Inferior parietal cortex (tissue), 1 donor: ENCODE data around the gene STIM1.
A peak's percentile ranks its signal among the peaks of the same experiment; 100 is the strongest.

Experiments
- DNase-seq: peaks from one replicate; pipeline ENCODE4 v3.0.0-alpha.2; 2016; ENCODE audit errors: extremely low spot score

Gene STIM1

GRCh38 chr11:3830730-3831129 is 24.7 kb upstream of the STIM1 start:
- no peak for DNase-seq

DNA sequence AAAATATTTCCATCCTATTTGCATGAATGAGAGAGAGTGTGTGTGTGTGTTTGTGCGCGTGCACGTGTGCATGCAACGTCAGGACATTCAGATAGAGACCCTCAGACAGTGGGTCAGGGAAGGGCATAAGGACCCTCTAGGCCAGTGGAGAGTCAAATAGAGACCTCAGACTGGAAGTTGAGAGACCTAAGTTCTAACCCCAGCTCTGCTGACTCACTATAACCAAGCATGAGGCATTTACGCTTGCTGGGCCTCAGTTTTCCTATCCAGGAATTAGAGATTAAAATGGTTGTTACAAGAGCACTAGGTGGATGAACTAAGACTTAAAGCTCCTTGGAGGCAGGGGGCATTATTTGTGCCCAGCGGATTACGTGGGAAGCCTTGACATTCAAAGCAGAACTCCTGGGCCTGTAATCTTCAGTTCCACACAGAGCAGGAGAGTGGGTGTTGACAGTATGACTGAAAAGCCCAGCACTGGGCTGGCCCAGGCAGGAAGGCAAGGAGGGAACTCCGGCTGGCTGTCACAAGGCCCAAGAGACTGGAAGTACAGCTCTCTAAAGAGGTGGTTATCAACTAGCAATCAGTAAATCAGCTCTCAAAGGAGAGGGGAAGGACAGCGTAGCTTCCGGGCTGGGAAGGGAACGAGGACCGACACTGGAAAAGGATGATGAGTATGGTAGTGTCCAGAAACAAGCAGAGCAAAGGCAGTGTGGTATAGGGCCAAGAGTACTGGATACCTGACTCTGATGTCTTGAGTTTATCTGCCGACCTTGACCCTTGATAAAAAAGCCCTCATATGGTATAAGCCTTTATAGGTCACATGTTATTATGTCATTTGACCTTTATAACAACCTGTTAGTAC is 23.9 kb upstream of the STIM1 start:
- no peak for DNase-seq

DNA sequence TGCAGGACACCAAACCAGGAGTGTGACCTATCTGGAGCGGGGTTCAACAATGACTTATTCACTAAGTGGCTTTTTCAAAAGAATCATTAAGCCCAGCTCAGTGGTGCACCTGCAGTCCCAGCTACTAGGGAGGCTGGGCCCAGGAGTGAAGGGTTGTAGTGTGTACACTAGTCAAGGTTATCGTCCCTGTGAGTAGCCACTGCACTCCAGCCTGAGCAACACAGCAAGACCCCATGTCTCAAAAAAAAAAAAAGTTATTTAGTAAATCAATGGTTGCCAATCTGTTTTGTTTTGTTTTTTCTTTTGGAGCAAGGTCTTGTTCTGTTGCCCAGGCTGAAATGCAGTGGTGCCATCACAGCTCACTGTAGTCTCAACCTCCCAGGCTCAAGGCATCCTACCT is 22.6 kb upstream of the STIM1 start:
- no peak for DNase-seq

- DNase-seq, result no peak
Measured at GRCh38 chr11:3833449-3833848, 22.0 kb upstream of the STIM1 start.

GRCh38 chr11:3834349-3834663 is 21.2 kb upstream of the STIM1 start:
- DNase-seq, result no peak

DNA sequence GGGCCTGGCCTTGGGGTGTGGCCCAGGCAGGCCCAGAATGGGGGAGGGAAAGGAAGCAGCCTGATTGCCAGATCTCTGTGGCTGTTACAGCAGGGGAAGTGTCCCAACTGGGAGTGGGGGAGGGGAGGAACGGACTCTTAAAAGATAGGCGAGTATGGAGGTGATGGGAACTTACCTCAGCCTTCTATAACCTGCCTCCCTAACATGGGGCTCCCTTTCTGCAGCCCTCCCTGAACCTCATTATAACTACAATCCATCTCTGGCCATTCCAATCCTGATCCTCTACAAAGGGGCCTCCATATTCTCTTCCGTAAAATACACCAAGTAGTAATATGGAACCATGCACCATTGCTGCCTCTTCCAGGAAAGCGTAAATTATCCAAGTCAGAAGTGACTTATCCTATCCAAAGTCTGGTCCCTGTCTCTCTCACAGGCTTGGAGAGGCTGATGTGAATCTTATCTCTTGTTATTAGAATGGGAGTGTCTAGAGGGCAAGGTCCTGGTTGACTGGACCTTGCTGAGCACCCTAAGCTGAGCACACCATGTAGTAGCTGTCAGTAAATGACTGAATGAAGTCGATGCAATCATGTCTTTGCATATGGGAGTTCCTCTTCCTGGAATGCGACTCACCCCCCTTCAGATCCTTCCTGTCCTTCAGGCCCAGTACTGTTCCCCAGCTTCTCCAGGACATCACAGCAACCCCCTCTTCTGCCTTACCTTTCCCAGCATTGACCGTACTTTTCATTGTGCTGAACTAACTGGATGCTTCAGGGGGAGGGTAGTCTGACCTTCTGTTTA is 20.6 kb upstream of the STIM1 start:
- DNase-seq, result no peak

- DNase-seq, result no peak
Measured at GRCh38 chr11:3835751-3836150, 19.7 kb upstream of the STIM1 start.

GRCh38 chr11:3836903-3837302 is 18.6 kb upstream of the STIM1 start:
- DNase-seq, result no peak

GRCh38 chr11:3837793-3838192 is 17.7 kb upstream of the STIM1 start:
- no peak for DNase-seq

GRCh38 chr11:3838504-3838903 is 17.0 kb upstream of the STIM1 start:
- no peak for DNase-seq

- DNase-seq, result no peak
Measured at GRCh38 chr11:3840004-3840869, 15.2 kb upstream of the STIM1 start.

DNA sequence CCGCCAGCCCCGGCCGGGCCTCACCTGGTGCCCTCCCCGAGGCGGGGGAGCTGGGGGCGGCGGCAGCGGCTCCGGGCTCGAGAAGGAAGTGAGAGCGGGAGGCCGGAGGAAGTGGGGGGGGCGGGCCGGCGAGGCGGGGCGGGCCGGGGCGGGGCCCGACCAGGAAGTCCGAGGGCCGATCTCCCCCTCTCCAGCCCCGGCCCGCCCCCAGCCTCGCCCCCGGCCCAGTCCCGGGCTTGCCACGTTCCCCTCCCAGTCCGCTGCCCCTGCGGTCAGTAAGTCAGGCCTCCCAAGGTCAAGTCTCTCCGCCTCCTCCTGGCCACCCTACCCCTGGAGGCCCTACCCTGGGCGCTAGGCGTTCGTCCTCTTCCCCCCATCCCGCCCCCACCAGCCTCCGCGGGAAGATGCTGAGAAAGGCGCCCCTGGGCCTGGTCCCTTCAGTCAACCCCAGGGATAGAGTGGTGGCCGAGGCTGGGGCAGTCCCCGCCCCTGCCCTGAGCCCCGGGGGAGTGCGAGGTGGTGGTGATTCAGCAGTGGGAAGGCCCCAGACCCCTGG is 14.5 kb upstream of the STIM1 start, which contains the start of gene RHOG:
TSS of gene RHOG (minus strand) at position 90 of the 556 bp plus-strand sequence. CDS start 12,821 bp downstream, outside the sequence.
- DNase-seq, result no peak

- DNase-seq, result peak; percentile 86
Measured at GRCh38 chr11:3841426-3842350, 13.8 kb upstream of the STIM1 start.

- no peak for DNase-seq
Measured at GRCh38 chr11:3843326-3843725, 12.1 kb upstream of the STIM1 start.

- DNase-seq, result no peak
Measured at GRCh38 chr11:3845246-3845645, 10.2 kb upstream of the STIM1 start.

GRCh38 chr11:3845670-3846069 is 9.8 kb upstream of the STIM1 start:
- no peak for DNase-seq

GRCh38 chr11:3849297-3849874 is 6.1 kb upstream of the STIM1 start:
- peak; percentile 78 for DNase-seq

- no peak for DNase-seq
Measured at GRCh38 chr11:3853545-3853842, 2.0 kb upstream of the STIM1 start.

GRCh38 chr11:3853899-3854659 is 1.4 kb upstream of the STIM1 start:
- DNase-seq, result no peak

DNA sequence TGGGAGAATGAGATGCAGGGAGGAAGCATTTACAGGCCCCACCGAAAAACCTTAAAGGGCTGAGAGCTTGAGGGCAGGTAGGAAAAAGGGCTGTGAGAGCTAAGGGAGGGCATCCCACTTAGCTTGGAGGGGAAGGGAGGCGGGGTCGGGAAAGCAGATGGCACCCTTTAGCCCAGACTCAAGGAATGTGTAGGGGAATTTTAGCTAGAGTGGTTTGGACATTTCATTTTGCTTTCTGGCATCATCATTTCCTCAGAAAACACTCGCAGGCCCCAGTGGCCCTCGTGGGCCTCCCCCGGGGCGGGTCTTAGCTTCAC is 846 bp upstream of the STIM1 start:
- DNase-seq, result no peak
